Thymus (tissue), 11 donors: Measurements from ENCODE around the gene IMMP1L. TPM values are rescaled to one million over a fixed set of nuclear protein-coding genes. Genes with fewer than 3 reads are reported as not detected.

ENCODE experiments used
- DNase-seq, 9 donors: peaks; one replicate each; pipeline ENCODE4 v3.0.0-alpha.2; 2013; ENCODE audit warnings: low spot score in 9 of 9, low read depth in 6 of 9, missing footprints in 1 of 9
- H3K27ac ChIP-seq, 2 donors: one replicate each; pipeline ENCODE4 v1.5.1; 2013; ENCODE audit warnings: control low read depth in 1 of 2, low read depth in 1 of 2, low read length in 1 of 2, mild to moderate bottlenecking in 1 of 2, moderate library complexity in 1 of 2
- H3K27me3 ChIP-seq, 2 donors: one replicate each; pipeline ENCODE4 v1.5.1; 2013; ENCODE audit warnings: low read length in 1 of 2; ENCODE audit not compliant: control insufficient read depth in 2 of 2, insufficient read depth in 1 of 2
- H3K36me3 ChIP-seq, 2 donors: one replicate each; pipeline ENCODE4 v1.5.1; 2013; ENCODE audit warnings: low read length in 1 of 2, mild to moderate bottlenecking in 1 of 2, moderate library complexity in 1 of 2; ENCODE audit not compliant: control insufficient read depth in 2 of 2, insufficient read depth in 2 of 2
- H3K4me1 ChIP-seq, 2 donors: one replicate each; pipeline ENCODE4 v1.5.1; 2013; ENCODE audit warnings: low read length in 2 of 2; ENCODE audit not compliant: control insufficient read depth in 2 of 2, insufficient read depth in 2 of 2
- H3K4me3 ChIP-seq, 2 donors: one replicate each; pipeline ENCODE4 v1.5.1; 2013; ENCODE audit warnings: low read length in 2 of 2, control low read depth in 1 of 2, mild to moderate bottlenecking in 1 of 2
- H3K9me3 ChIP-seq, 2 donors: one replicate each; pipeline ENCODE4 v1.5.1; 2013; ENCODE audit warnings: low read length in 1 of 2, mild to moderate bottlenecking in 1 of 2; ENCODE audit not compliant: control insufficient read depth in 2 of 2, insufficient read depth in 1 of 2
- WGBS: extraction: QIAGEN DNeasy Blood & Tissue Kit; methylation state at CpG from one replicate; pipeline ENCODE4 v1.1.7; 2013; 5-methylcytosine and 5-hydroxymethylcytosine counted together
- polyA plus RNA-seq: library from polyadenylated mRNA; stranded (reverse); fragments of 200-250 nt; gene quantifications from one replicate; pipeline ENCODE4 v1.2.3, GENCODE V29; 2013
- total RNA-seq: library from RNA; stranded (reverse); fragments of 120-200 nt; gene quantifications from one replicate; pipeline ENCODE4 v1.2.4, GENCODE V29; 2013
- donor health status: healthy.

Gene IMMP1L
- total and polyA plus RNA-seq, 2 donors: 48.6 to 69.0 TPM

DNA sequence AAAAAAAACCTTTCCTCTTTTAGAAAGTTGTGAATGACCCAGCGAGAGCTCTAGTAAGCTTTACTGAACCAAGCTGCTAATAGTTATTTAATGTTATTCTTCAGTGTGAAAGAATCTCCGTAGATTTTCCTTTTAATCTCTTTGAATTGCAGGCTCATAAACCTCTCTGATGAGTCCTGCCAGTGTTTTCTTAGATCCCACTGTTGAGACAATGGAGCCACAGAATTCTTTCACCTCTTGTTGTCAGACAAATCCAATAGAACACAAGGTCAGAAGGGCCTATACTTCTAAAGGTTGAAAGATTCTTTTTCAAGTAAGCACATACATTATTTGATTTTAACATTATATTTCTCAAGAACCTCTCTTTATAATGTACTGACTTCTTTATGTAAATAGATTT, 87.6 kb downstream of the IMMP1L start:
- no peak overlapping the region for H3K27ac ChIP-seq
- H3K9me3 ChIP-seq: no peaks in the 10 kb centered on the region
- H3K4me1 ChIP-seq: no peaks in the 10 kb centered on the region
- DNase-seq: no peak
- no peaks in the 10 kb centered on the region for H3K27me3 ChIP-seq
- no peaks in the 10 kb centered on the region for H3K36me3 ChIP-seq
- no peak overlapping the region for H3K4me3 ChIP-seq
- 97% methylated on average over 2 of the region's 2 CpGs for WGBS

DNA sequence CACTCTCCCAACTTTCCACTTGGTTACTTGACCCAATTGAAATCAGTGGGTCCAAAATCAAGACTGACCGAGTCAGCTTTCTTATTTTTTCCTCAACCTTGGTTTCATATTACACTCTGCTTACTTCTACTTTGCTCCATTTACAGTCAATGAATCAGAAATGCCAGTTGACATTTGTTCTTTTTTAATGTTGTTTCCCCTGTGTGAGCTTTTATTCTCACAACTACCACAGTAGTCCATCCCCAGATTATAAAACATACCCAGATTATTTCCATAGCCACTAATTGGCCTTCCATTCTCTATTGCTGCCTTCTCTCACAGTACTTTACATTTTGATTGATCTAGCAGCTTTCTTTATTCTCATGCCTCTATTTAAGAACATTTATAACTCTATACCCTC, 89.8 kb downstream of the IMMP1L start:
- H3K9me3 ChIP-seq: no peaks in the 10 kb centered on the region
- 92% methylated on average over 1 of the region's 1 CpG for WGBS
- H3K4me3 ChIP-seq: no peak overlapping the region
- no peaks in the 10 kb centered on the region for H3K4me1 ChIP-seq
- DNase-seq: no peak
- H3K36me3 ChIP-seq: no peaks in the 10 kb centered on the region
- H3K27ac ChIP-seq: no peak overlapping the region
- H3K27me3 ChIP-seq: no peaks in the 10 kb centered on the region

GRCh38 chr11:31419138-31419537, 90.3 kb downstream of the IMMP1L start:
- H3K36me3 ChIP-seq: no peaks in the 10 kb centered on the region
- H3K27ac ChIP-seq: no peak overlapping the region
- no peaks in the 10 kb centered on the region for H3K27me3 ChIP-seq
- no peak for DNase-seq
- H3K4me3 ChIP-seq: no peak overlapping the region
- WGBS: 98% methylated on average over 3 of the region's 3 CpGs
- H3K4me1 ChIP-seq: no peaks in the 10 kb centered on the region
- H3K9me3 ChIP-seq: no peaks in the 10 kb centered on the region

GRCh38 chr11:31417816-31418215, 91.6 kb downstream of the IMMP1L start:
- no peaks in the 10 kb centered on the region for H3K36me3 ChIP-seq
- H3K27ac ChIP-seq: no peak overlapping the region
- no peaks in the 10 kb centered on the region for H3K9me3 ChIP-seq
- H3K4me3 ChIP-seq: no peak overlapping the region
- 95% methylated on average over 2 of the region's 2 CpGs for WGBS
- no peaks in the 10 kb centered on the region for H3K27me3 ChIP-seq
- H3K4me1 ChIP-seq: no peaks in the 10 kb centered on the region
- DNase-seq: no peak

DNA sequence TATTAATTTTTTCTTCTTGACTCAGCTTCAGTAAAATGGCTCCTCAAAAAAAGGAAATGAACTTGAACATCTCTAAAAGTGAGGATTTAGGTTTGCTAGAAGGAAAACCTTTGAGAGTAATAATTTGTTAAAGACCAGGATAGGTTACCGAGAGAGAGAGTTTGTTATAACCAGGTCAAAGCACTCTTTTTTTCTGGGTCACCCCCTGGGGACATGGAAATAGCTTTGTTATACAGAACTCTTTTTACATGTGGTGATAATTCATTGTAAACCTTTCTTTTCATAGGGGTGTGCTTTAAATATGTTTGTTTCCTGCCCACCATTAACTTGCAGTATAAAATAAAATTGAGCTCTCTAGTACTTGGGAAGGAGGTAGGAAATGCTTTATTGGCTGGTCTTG, 92.1 kb downstream of the IMMP1L start:
- no peaks in the 10 kb centered on the region for H3K27me3 ChIP-seq
- DNase-seq: no peak
- H3K27ac ChIP-seq: no peak overlapping the region
- no peaks in the 10 kb centered on the region for H3K4me1 ChIP-seq
- H3K36me3 ChIP-seq: no peaks in the 10 kb centered on the region
- WGBS: 96% methylated on average over 1 of the region's 1 CpG
- no peak overlapping the region for H3K4me3 ChIP-seq
- no peaks in the 10 kb centered on the region for H3K9me3 ChIP-seq

DNA sequence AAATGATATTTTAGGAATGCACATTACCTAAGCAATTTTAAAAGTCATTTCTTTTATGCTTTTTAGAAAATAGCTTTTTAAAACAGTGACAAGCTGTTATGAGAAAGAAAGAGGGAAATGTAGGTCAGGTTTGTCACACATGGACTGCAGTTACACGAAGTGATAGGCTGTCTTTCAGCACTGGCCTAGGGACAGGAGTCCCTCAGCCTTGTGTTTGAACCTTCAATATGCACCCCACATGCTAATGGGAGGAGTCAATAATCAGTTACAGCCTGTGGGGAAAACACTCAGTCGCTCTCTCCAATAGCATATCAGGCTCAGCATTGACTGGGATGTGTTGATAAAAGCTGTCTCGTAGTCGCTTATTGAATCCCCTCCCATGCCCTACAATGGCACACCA, 94.0 kb downstream of the IMMP1L start:
- Histone ChIP-seq H3K27ac (no peak overlapping the region), H3K9me3 (peaks cover 0 to 2% of the 10 kb centered on the region in 2 donors), H3K36me3 (no peaks in the 10 kb centered on the region), H3K4me3 (no peak overlapping the region), H3K4me1 (no peaks in the 10 kb centered on the region), H3K27me3 (no peaks in the 10 kb centered on the region)
- 96% methylated on average over 4 of the region's 4 CpGs for WGBS
- no peak for DNase-seq

DNA sequence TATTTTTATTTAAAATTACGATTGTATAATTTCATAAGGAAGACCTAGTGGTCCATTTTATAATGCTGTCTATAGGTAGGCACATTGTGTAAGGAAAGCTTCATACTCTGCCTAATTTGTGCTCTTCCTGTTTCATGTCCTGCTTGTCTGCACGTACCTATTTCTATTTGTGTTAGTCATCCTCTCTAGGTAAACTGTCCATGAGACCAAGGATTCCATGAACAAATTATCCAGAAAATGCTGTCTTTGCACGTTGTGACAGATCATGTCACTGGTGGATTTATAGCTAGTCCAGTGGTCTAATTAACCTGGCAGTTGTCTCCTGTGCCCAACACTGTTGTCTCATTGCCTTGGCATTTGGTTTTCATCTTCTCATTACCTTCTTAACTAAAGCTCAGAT, 95.1 kb downstream of the IMMP1L start:
- no peaks in the 10 kb centered on the region for H3K36me3 ChIP-seq
- no peaks in the 10 kb centered on the region for H3K27me3 ChIP-seq
- H3K27ac ChIP-seq: no peak overlapping the region
- peaks cover 0 to 2% of the 10 kb centered on the region in 2 donors for H3K9me3 ChIP-seq
- no peak overlapping the region for H3K4me3 ChIP-seq
- no peaks in the 10 kb centered on the region for H3K4me1 ChIP-seq
- WGBS: 95% methylated on average over 3 of the region's 3 CpGs
- no peak for DNase-seq

DNA sequence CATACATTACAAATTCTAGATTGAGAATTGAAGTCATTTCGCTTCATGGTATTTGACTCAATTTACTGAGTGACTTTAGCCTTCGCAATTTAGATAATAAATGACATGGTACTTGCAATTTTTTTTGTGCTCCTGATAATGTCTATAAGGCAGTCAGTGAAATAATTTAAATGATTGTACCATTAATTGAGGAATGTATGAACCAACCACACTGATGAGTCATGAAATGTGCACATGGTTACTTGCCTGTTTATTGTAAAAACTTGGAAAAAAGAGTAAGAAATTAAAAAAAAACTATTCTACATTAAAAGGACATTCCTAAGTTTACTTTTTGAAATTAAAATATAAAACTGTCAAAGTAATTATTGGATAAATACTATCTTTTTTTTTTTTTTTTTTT, 96.5 kb downstream of the IMMP1L start:
- Histone ChIP-seq H3K27me3 (no peaks in the 10 kb centered on the region), H3K27ac (no peak overlapping the region), H3K9me3 (peaks cover 0 to 2% of the 10 kb centered on the region in 2 donors), H3K4me3 (no peak overlapping the region), H3K36me3 (no peaks in the 10 kb centered on the region), H3K4me1 (no peaks in the 10 kb centered on the region)
- DNase-seq: no peak
- 98% methylated on average over 2 of the region's 2 CpGs for WGBS

DNA sequence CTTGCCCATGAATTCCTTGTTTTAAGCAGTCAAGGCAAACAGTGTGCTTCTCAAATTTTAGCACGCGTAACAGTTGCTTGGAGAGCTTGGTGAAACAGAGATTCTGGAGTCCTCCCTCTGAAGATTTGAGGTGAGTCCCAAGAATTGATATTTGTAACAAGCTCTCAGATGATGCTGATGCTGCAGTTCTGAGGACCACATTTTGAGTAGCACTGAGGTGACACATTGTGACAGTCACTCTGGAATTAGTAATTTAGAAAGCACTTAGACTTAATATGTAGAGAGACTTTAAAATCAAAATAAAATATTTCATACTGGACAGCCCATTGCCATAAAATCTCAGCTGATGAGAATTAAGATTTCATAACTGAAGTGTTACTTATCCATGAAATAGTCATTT, 101.2 kb downstream of the IMMP1L start:
- peaks cover 0 to 2% of the 10 kb centered on the region in 2 donors for H3K9me3 ChIP-seq
- no peaks in the 10 kb centered on the region for H3K27me3 ChIP-seq
- WGBS: 100% methylated on average over 2 of the region's 2 CpGs
- H3K27ac ChIP-seq: no peak overlapping the region
- no peaks in the 10 kb centered on the region for H3K36me3 ChIP-seq
- no peak overlapping the region for H3K4me3 ChIP-seq
- no peak for DNase-seq
- no peaks in the 10 kb centered on the region for H3K4me1 ChIP-seq

- no peak overlapping the region for H3K4me3 ChIP-seq
Observed at GRCh38 chr11:31404614-31405013, 104.8 kb downstream of the IMMP1L start.

More at GRCh38 chr11:31404614-31405013, 104.8 kb downstream of the IMMP1L start:
- no peaks in the 10 kb centered on the region for H3K27me3 ChIP-seq
- no peak for DNase-seq
- no peaks in the 10 kb centered on the region for H3K9me3 ChIP-seq
- H3K4me1 ChIP-seq: no peaks in the 10 kb centered on the region
- no peak overlapping the region for H3K27ac ChIP-seq
- H3K36me3 ChIP-seq: no peaks in the 10 kb centered on the region
